ENCODE results near the gene ANKRD39.

- no peak for TF ChIP-seq POLR2A (IDR thresholded peaks at IDR 0.05; ENCODE audit: low read depth, low read length)
- no peak for TF ChIP-seq CTCF (conservative IDR thresholded peaks at IDR 0.05; ENCODE audit: low read depth, low read length)
- no peak for TF ChIP-seq CEBPB (IDR thresholded peaks at IDR 0.05; ENCODE audit: low read depth, low read length)
- no peak for TF ChIP-seq FOS (IDR thresholded peaks at IDR 0.05; ENCODE audit: low read depth, low read length)
- no peak for TF ChIP-seq ELK1 (IDR thresholded peaks at IDR 0.05; ENCODE audit: borderline replicate concordance, low read depth, low read length)
- TF ChIP-seq RCOR1 (IDR thresholded peaks at IDR 0.05; ENCODE audit: insufficient replicate concordance, low read length): no peak
- no peak for TF ChIP-seq BHLHE40 (IDR thresholded peaks at IDR 0.05; ENCODE audit: low read depth, low read length)
- TF ChIP-seq RAD21 (IDR thresholded peaks at IDR 0.05; ENCODE audit: low read length): no peak
Measured at GRCh38 chr2:96866586-96866985, 8.8 kb upstream of the ANKRD39 start.

All from IMR-90 (cell line).